HUES6 (cell line): Measurements from ENCODE around the gene ADAMTS4.

Experiments used
- H3K27ac ChIP-seq: 2 replicates; pipeline ENCODE4 v1.7.0; 2013; ENCODE audit warnings: low read depth, mild to moderate bottlenecking, low read length, inconsistent platforms
- H3K27me3 ChIP-seq: 2 replicates; pipeline ENCODE4 v1.6.1; 2013; ENCODE audit warnings: low read length; ENCODE audit not compliant: control insufficient read depth, insufficient read depth
- H3K36me3 ChIP-seq: 2 replicates; pipeline ENCODE4 v1.6.1; 2013; ENCODE audit warnings: low read length; ENCODE audit not compliant: control insufficient read depth, insufficient read depth
- H3K4me1 ChIP-seq: 2 replicates; pipeline ENCODE4 v1.6.1; 2013; ENCODE audit warnings: low read length; ENCODE audit not compliant: control insufficient read depth, insufficient read depth
- H3K4me3 ChIP-seq: 2 replicates; pipeline ENCODE4 v1.5.1; 2013; ENCODE audit warnings: low read depth, low read length
- H3K9ac ChIP-seq: one replicate; pipeline ENCODE4 v1.6.1; 2013; ENCODE audit warnings: mild to moderate bottlenecking, low read length
- H3K9me3 ChIP-seq: 2 replicates; pipeline ENCODE4 v1.6.1; 2013; ENCODE audit warnings: low read depth, low read length; ENCODE audit not compliant: control insufficient read depth, insufficient read depth

ADAMTS4 gene

DNA sequence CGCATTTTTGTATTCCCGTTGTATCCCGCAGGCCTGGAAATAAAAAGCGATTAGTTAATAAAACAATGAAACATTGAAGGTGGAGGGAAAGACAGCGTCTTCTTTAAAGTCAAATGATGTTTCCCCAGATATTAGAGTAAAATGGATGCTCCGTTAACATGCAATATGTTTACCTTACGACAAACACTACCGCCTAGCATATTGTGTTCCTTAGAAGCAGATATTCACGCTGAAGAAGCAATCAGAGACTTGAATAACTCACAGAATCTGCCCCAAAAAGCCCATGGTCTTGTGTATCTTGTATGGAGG lies 21.0 kb downstream of the ADAMTS4 start:
- Histone ChIP-seq H3K9me3 (no peaks in the 10 kb centered on the region), H3K36me3 (peaks cover 25% of the 10 kb centered on the region), H3K4me3 (peak overlapping the region; percentile 99), H3K27ac (no peak overlapping the region), H3K4me1 (peaks cover 6% of the 10 kb centered on the region), H3K9ac (no peak overlapping the region), H3K27me3 (no peaks in the 10 kb centered on the region)

DNA sequence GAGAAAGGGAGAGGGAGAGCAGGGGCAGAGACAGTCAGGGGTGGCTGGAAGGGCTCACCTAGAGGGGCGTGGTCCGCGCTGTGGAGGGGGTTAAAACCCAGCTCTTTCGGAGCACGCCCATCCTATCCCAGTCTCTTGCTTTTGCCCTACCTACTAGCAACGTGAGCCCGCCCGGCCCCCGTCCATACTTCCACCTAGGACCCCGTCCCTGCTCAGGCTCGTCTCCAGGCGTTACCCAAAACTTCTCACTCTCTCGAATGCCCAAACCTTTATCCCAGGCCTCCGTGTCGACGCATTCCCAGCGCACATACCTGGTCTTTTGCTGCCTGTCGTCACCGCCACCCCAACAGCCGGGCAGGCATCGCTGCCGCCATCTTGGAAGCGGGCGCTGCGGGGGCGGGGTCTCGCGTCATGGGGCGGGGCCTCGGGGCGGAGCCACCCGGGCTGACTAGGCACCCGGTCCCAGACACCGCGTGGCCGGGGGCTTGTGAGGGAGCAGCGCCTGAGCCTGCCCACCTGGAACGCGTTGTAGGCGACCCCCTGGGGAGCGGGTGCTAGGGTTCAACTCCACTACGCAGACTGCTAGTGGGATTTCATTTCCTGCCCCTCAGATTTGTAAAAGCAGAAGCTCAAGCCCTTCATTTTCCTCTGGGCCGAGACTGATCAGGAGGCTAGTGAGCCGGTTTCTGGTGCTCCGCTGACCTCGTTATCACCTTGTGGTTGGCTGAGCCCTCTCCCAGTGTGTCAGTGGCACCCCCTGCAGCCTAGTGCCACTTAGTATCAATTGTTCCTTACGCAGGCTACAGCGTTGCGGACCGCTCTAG lies 21.5 kb downstream of the ADAMTS4 start, which contains the start of gene B4GALT3:
Gene B4GALT3, minus strand, starts transcription at position 396 of the 824 bp plus-strand sequence. CDS start 1,447 bp downstream, outside the sequence.
- Histone ChIP-seq H3K4me1 (peaks cover 6% of the 10 kb centered on the region), H3K36me3 (peaks cover 31% of the 10 kb centered on the region), H3K9ac (peak within 1 kb of the TSS; percentile 85), H3K27ac (peak within 1 kb of the TSS; percentile 62), H3K4me3 (peak within 1 kb of the TSS; percentile 99), H3K9me3 (no peaks in the 10 kb centered on the region), H3K27me3 (no peaks in the 10 kb centered on the region)

DNA sequence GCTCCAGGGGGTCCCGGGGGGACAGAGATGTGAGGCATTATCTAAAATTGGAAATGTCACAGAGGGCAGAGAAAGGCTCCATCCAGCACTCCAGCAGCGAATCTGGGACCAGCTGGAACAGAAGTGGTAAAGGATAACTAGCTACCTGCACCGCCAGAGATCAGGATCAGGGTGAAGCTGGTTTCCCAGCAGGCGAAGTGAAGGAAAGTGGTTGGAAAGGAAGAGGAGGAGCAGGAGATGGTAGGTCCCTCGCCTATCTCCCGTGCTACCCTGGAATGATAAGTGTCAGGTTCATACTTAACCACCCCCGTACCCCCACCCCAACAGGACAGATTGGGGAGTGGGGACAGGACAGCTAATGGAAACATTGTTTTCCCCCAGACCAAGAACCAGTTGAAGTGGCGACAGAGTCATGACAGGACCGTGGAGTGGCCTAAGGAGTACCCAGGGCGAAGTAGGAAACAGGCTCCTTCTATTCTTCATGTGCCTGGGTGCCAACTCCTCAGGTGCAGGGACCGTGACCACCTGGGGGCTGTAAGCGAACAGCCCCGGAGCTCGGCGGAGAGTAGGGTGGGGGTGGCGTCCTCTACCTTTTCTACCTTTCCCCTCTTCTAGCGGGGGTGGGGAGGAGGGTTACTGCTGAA lies 22.3 kb downstream of the ADAMTS4 start:
- Histone ChIP-seq H3K27me3 (no peaks in the 10 kb centered on the region), H3K4me3 (peak overlapping the region; percentile 99), H3K36me3 (peaks cover 38% of the 10 kb centered on the region), H3K9ac (peak overlapping the region; percentile 85), H3K4me1 (peaks cover 6% of the 10 kb centered on the region), H3K9me3 (no peaks in the 10 kb centered on the region), H3K27ac (no peak overlapping the region)

DNA sequence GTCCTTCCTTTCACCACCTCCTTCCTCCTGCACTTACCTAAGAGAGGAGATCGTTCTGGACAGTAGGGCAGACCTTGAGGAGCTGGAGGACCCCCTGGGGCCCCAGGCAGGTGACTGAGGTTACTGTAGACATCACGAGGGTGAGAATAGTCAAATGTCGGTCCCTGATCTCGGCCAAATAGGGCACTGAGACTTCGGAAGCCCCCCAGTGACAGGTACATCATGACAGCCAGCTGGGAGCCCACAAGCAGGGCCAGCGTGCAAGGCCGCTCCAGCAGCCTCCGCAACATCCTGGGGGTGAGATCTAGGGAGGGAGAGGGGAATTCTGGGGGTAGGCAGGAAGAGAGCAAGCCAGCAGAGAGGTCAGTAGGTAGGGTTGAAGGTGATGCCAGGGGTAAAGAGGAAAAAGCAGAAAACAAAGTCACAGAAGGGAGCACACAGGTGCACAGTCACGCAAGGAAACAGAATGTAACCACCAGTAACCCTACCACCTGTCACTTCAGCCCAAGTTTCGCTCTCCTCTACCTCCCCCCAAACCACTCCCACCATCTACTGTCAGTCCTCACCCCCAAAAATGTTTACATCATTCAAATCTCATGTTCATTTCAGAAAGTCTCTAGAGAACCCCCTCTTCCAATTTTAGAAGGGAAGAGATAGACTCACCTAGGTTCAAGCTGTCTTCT lies 22.9 kb downstream of the ADAMTS4 start:
- H3K27me3 ChIP-seq = no peaks in the 10 kb centered on the region
- H3K36me3 ChIP-seq = peaks cover 45% of the 10 kb centered on the region
- H3K27ac ChIP-seq = no peak overlapping the region
- no peaks in the 10 kb centered on the region for H3K9me3 ChIP-seq
- peaks cover 6% of the 10 kb centered on the region for H3K4me1 ChIP-seq
- no peak overlapping the region for H3K9ac ChIP-seq
- H3K4me3 ChIP-seq = no peak overlapping the region

DNA sequence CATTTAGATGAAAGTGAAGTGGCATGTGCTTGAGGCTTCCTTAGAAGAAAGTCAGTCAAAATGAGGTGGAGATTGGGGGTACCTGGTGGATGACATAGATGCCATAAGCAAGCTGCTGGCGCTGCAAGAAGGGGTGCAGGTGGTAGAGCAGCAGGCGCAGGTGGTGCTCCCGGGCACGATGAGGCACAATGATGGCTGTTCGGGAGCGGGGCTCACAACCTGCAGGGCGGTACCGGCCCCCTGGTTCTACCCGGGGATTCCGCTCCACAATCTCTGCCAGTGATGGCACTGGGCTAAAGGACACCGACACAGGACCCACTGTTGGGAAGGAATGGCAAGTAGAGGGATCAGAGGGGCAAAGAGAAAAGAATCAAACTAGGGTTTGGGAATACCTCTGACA lies 23.9 kb downstream of the ADAMTS4 start:
- Histone ChIP-seq H3K4me3 (no peak overlapping the region), H3K36me3 (peaks cover 52% of the 10 kb centered on the region), H3K27ac (no peak overlapping the region), H3K9me3 (no peaks in the 10 kb centered on the region), H3K27me3 (no peaks in the 10 kb centered on the region), H3K4me1 (peaks cover 6% of the 10 kb centered on the region), H3K9ac (no peak overlapping the region)

DNA sequence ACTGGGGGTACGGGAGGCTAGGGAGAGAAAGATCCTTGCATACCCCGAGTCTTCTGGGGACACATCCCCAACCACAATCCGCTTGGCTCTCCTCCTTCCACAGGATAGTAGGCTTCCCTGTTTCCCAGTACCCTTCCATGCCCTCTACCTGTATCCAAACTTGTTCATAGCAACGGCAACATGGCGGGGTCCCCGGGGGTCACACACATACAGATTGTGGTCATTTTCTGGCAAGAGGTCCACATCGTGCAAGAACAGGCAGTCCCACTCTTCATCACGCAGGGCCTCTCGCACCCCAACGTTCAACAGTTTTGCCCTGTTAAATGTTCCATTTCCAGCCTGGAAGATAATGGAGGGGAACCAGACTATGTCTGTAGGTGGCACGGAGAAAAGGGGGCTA lies 25.1 kb downstream of the ADAMTS4 start:
- Histone ChIP-seq H3K9me3 (no peaks in the 10 kb centered on the region), H3K4me3 (no peak overlapping the region), H3K9ac (no peak overlapping the region), H3K36me3 (peaks cover 62% of the 10 kb centered on the region), H3K27me3 (no peaks in the 10 kb centered on the region), H3K4me1 (peaks cover 6% of the 10 kb centered on the region), H3K27ac (no peak overlapping the region)

DNA sequence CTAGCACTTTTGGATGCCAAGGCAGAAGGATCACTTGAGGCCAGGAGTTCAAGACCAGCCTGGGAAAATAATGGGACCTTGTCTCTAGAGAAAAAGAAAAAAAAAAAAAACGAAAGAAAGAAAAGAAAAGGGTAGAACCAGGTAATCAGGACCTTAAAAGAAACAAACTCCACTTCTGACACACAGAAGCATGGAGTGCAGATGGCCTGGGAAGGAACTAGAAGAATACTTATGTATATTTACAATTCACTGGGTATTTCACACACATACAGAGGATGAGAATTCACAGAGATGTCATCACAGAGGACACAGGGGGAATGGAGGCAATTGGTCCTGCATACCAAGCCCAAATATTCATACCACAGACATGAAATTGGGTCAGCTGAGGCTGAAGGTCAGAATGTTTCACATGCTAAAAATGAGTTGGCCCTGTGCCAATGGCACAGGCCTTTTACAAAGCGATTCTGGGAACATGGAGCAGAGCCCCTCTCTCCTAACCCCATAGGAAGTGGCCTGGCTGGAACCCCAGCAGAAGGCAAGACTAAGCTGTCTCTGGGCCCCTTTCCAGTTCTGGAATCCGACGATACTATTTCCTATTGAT lies 26.0 kb downstream of the ADAMTS4 start:
- Histone ChIP-seq H3K36me3 (peaks cover 62% of the 10 kb centered on the region), H3K9ac (no peak overlapping the region), H3K4me1 (peaks cover 2% of the 10 kb centered on the region), H3K27ac (no peak overlapping the region), H3K27me3 (no peaks in the 10 kb centered on the region), H3K4me3 (no peak overlapping the region), H3K9me3 (no peaks in the 10 kb centered on the region)

DNA sequence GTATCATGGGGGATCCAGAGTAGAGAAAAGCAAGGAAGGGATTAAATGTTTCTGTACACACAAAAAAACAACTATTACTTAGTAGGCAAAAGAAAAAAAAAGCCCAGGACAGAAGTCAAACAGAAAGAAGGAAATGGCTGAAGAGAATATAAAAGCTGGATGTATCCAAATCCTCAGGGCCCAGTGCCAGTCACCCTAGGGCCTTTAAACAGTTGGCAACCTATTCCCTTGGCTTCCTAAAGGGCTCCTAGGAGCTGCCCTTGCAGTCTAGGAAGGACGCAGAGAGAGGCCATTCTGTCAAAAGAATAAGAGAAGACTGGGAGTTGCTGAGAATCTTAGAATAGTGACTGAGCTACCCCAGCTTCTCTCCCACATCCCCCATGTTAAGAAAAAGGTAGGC lies 26.5 kb downstream of the ADAMTS4 start:
- no peaks in the 10 kb centered on the region for H3K27me3 ChIP-seq

DNA sequence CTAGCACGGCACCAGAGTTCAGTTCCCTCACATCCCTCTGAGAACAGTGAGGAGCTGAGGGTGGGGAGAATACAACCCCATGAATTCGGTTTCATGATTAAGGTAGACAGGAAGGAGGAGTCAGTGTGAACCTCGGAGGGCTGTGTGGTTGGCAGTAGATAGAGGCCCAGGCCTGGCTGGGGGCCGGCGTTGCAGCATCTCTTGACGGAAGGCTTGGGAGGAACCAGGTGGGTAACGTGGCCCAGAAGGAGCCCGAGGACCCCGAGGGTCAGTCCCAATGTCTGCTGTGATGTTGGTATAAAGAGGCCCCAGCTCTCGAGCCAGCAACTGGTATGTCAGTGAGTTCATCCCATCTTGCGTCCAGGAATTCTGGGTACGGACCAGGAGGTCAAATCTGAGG lies 27.2 kb downstream of the ADAMTS4 start:
- Histone ChIP-seq H3K4me1 (peaks cover 7% of the 10 kb centered on the region), H3K4me3 (no peak overlapping the region), H3K27ac (no peak overlapping the region), H3K27me3 (no peaks in the 10 kb centered on the region), H3K36me3 (peaks cover 62% of the 10 kb centered on the region), H3K9ac (no peak overlapping the region), H3K9me3 (no peaks in the 10 kb centered on the region)

More for the DNA sequence above, 26.5 kb downstream of the ADAMTS4 start:
- peaks cover 62% of the 10 kb centered on the region for H3K36me3 ChIP-seq
- H3K4me3 ChIP-seq = no peak overlapping the region
- peaks cover under 1% of the 10 kb centered on the region for H3K4me1 ChIP-seq
- H3K9me3 ChIP-seq = no peaks in the 10 kb centered on the region
- H3K27ac ChIP-seq = no peak overlapping the region
- H3K9ac ChIP-seq = no peak overlapping the region

DNA sequence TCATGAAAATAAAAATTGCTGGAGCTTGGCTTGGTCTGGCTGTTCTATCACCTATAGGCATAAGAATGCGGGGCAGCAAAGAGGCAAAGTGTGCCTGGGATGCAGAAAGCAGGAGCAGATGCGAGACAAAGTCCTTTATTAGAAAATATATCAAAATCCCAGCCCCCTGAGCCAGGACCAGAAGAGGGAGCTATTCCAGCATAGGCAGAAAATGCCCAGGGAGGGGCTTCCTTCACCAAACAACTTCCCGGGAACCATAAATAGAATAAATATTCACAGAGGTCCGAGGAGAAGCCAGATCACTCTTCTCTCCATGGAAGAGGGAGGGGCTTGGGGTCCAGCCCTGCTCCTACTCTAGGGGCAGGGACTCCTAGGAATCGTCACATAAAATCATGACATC lies 27.7 kb downstream of the ADAMTS4 start:
- H3K27me3 ChIP-seq = no peaks in the 10 kb centered on the region
- H3K9me3 ChIP-seq = no peaks in the 10 kb centered on the region
- H3K9ac ChIP-seq = no peak overlapping the region

DNA sequence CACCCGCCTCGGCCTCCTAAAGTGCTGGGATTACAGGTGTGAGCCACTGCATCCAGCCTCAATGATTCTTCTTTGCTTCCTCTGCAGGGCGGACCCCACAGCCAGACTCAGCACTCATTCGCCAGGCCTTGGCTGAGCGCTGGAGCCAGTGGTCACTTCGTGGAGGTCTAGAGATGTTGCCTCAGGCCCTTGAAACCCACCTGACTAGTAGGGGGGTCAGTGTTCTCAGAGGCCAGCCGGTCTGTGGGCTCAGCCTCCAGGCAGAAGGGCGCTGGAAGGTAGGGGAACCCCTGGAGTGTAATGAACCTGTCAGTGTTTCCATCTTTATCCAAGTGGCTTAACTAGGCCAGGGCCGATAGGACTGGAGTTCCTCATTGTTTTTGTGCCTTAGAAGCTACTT lies 29.9 kb downstream of the ADAMTS4 start:
- Histone ChIP-seq H3K4me1 (peaks cover 7% of the 10 kb centered on the region), H3K27me3 (no peaks in the 10 kb centered on the region), H3K4me3 (no peak overlapping the region), H3K9ac (no peak overlapping the region), H3K9me3 (no peaks in the 10 kb centered on the region), H3K27ac (no peak overlapping the region), H3K36me3 (peaks cover 59% of the 10 kb centered on the region)

More for the DNA sequence above, 27.7 kb downstream of the ADAMTS4 start:
- H3K4me1 ChIP-seq = peaks cover 7% of the 10 kb centered on the region
- H3K4me3 ChIP-seq = no peak overlapping the region
- H3K36me3 ChIP-seq = peaks cover 62% of the 10 kb centered on the region
- no peak overlapping the region for H3K27ac ChIP-seq
